ENCODE results near the gene MAP2K5.

MAP2K5 gene

GRCh38 chr15:67556976-67557570, 14.6 kb downstream of the MAP2K5 start:
- H3K9ac ChIP-seq (ENCODE audit: low read length), result no peak overlapping the region
- no peaks in the 10 kb centered on the region for H3K27me3 ChIP-seq (ENCODE audit: insufficient read depth, low read length)
- TF ChIP-seq CTCF (IDR thresholded peaks at IDR 0.05; ENCODE audit: low read length), result no peak
- no peak for TF ChIP-seq EZH2 (IDR thresholded peaks at IDR 0.05; ENCODE audit: borderline replicate concordance, low read length)
- 0 out of 2 replicates have a peak, but pooled peaks cover 10% of the 10 kb centered on the region for H3K9me3 ChIP-seq (ENCODE audit: low read length)
- H3K9me2 ChIP-seq (ENCODE audit: low read depth, low read length), result no peaks in the 10 kb centered on the region
- no peak overlapping the region for H3K4me3 ChIP-seq (ENCODE audit: low read depth, low read length, poor library complexity, severe bottlenecking)
- H4K20me1 ChIP-seq (ENCODE audit: insufficient read depth, low read length), result no peaks in the 10 kb centered on the region
- H3F3A ChIP-seq (ENCODE audit: insufficient read depth, low read length), result no peaks in the 10 kb centered on the region
- H3K79me2 ChIP-seq (ENCODE audit: insufficient read depth, low read length), result peaks cover 4% of the 10 kb centered on the region; the same call in 1 of the 2 replicates
- H3K4me1 ChIP-seq (ENCODE audit: insufficient read depth, low read length, severe bottlenecking), result peaks cover 14% of the 10 kb centered on the region
- no peak overlapping the region for H2AFZ ChIP-seq (ENCODE audit: low read length)
- H3K4me2 ChIP-seq (ENCODE audit: low read length), result no peak overlapping the region
- H3K27ac ChIP-seq (ENCODE audit: low read depth, low read length, poor library complexity, severe bottlenecking), result no peak overlapping the region
- peaks cover 69% of the 10 kb centered on the region for H3K36me3 ChIP-seq (ENCODE audit: insufficient read depth, low read length)

GRCh38 chr15:67558502-67558901, 16.0 kb downstream of the MAP2K5 start:
- Histone ChIP-seq H3F3A (ENCODE audit: insufficient read depth, low read length) (no peaks in the 10 kb centered on the region), H3K36me3 (ENCODE audit: insufficient read depth, low read length) (peaks cover 63% of the 10 kb centered on the region), H3K79me2 (ENCODE audit: insufficient read depth, low read length) (peaks cover 4% of the 10 kb centered on the region; the same call in 1 of the 2 replicates)

GRCh38 chr15:67559158-67559557, 16.7 kb downstream of the MAP2K5 start:
- H3K9ac ChIP-seq (ENCODE audit: low read length), result no peak overlapping the region
- H3K4me1 ChIP-seq (ENCODE audit: insufficient read depth, low read length, severe bottlenecking), result peaks cover 33% of the 10 kb centered on the region
- H3F3A ChIP-seq (ENCODE audit: insufficient read depth, low read length), result no peaks in the 10 kb centered on the region
- no peaks in the 10 kb centered on the region for H3K9me2 ChIP-seq (ENCODE audit: low read depth, low read length)
- H3K27me3 ChIP-seq (ENCODE audit: insufficient read depth, low read length), result no peaks in the 10 kb centered on the region
- no peak overlapping the region for H3K27ac ChIP-seq (ENCODE audit: low read depth, low read length, poor library complexity, severe bottlenecking)
- 0 out of 2 replicates have a peak, but pooled peaks cover 10% of the 10 kb centered on the region for H3K9me3 ChIP-seq (ENCODE audit: low read length)
- H4K20me1 ChIP-seq (ENCODE audit: insufficient read depth, low read length), result no peaks in the 10 kb centered on the region
- peaks cover 69% of the 10 kb centered on the region for H3K36me3 ChIP-seq (ENCODE audit: insufficient read depth, low read length)
- H3K79me2 ChIP-seq (ENCODE audit: insufficient read depth, low read length), result peaks cover 4% of the 10 kb centered on the region; the same call in 1 of the 2 replicates
- H3K4me3 ChIP-seq (ENCODE audit: low read depth, low read length, poor library complexity, severe bottlenecking), result no peak overlapping the region
- H3K4me2 ChIP-seq (ENCODE audit: low read length), result no peak overlapping the region
- no peak overlapping the region for H2AFZ ChIP-seq (ENCODE audit: low read length)
- TF ChIP-seq CTCF (IDR thresholded peaks at IDR 0.05; ENCODE audit: low read length) (no peak), EZH2 (IDR thresholded peaks at IDR 0.05; ENCODE audit: borderline replicate concordance, low read length) (no peak)

More at GRCh38 chr15:67558502-67558901, 16.0 kb downstream of the MAP2K5 start:
- Histone ChIP-seq H3K9me3 (ENCODE audit: low read length) (0 out of 2 replicates have a peak, but pooled peaks cover 10% of the 10 kb centered on the region), H4K20me1 (ENCODE audit: insufficient read depth, low read length) (no peaks in the 10 kb centered on the region), H3K27me3 (ENCODE audit: insufficient read depth, low read length) (no peaks in the 10 kb centered on the region), H3K9ac (ENCODE audit: low read length) (no peak overlapping the region), H3K4me1 (ENCODE audit: insufficient read depth, low read length, severe bottlenecking) (peaks cover 27% of the 10 kb centered on the region), H3K4me3 (ENCODE audit: low read depth, low read length, poor library complexity, severe bottlenecking) (no peak overlapping the region), H3K9me2 (ENCODE audit: low read depth, low read length) (no peaks in the 10 kb centered on the region), H2AFZ (ENCODE audit: low read length) (no peak overlapping the region), H3K4me2 (ENCODE audit: low read length) (no peak overlapping the region), H3K27ac (ENCODE audit: low read depth, low read length, poor library complexity, severe bottlenecking) (no peak overlapping the region)
- TF ChIP-seq EZH2 (IDR thresholded peaks at IDR 0.05; ENCODE audit: borderline replicate concordance, low read length) (no peak), CTCF (IDR thresholded peaks at IDR 0.05; ENCODE audit: low read length) (no peak)

All from OCI-LY1 (cell line).